WTC11 (cell line): ENCODE measurements around the gene HSPG2.

ENCODE experiments used
- FOXJ3 ChIP-seq: sonication (generic); formaldehyde crosslinking; IDR thresholded peaks from 2 replicates; pipeline ENCODE4 v1.9.0; 2021; ENCODE audit warnings: missing genetic modification reagents, mild to moderate bottlenecking, borderline replicate concordance
- TF ChIP-seq, protein P1 (sequence below): sonication (generic); formaldehyde crosslinking; IDR thresholded peaks from 2 replicates; pipeline ENCODE4 v1.8.1; 2022; ENCODE audit warnings: missing genetic modification reagents, borderline replicate concordance
- TF ChIP-seq, protein P2 (sequence below): fragments of 200-600 bp; IDR thresholded peaks from 2 replicates; pipeline ENCODE4 v1.8.0; 2022; ENCODE audit warnings: antibody characterized with exemption
- TF ChIP-seq, protein P3 (sequence below): sonication (generic); formaldehyde crosslinking; IDR thresholded peaks from 2 replicates; pipeline ENCODE4 v1.8.0; 2022; ENCODE audit warnings: mild to moderate bottlenecking, missing genetic modification reagents
- TF ChIP-seq, protein P4 (sequence below): sonication (generic); formaldehyde crosslinking; conservative IDR thresholded peaks from 2 replicates; pipeline ENCODE4 v1.8.1; 2022; ENCODE audit warnings: mild to moderate bottlenecking, missing genetic modification reagents

DNA sequence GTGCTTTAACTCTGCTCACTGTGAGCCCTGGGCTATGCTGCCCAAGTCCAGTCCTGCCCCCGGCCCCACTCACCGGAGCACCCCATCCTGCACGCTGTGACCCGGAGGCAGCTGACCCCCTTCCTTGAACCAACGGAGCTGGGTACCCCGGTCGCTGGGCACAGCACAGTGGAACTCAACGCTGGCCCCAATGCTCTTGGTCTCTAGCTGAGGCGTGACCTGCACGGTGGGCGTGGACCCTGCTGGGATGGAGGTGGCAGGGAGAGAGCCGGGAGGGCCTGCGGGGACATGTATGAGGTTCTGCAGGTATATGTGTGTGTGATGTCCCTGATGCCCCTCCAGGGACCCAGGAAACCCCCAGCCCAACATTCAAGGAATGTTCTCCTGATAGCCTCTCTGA is 100.4 kb downstream of the HSPG2 start:
- TF ChIP-seq, protein P1, sequence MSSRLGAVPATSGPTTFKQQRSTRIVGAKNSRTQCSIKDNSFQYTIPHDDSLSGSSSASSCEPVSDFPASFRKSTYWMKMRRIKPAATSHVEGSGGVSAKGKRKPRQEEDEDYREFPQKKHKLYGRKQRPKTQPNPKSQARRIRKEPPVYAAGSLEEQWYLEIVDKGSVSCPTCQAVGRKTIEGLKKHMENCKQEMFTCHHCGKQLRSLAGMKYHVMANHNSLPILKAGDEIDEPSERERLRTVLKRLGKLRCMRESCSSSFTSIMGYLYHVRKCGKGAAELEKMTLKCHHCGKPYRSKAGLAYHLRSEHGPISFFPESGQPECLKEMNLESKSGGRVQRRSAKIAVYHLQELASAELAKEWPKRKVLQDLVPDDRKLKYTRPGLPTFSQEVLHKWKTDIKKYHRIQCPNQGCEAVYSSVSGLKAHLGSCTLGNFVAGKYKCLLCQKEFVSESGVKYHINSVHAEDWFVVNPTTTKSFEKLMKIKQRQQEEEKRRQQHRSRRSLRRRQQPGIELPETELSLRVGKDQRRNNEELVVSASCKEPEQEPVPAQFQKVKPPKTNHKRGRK (CRISPR knock-in tag) = no peak
- TF ChIP-seq, protein P2, sequence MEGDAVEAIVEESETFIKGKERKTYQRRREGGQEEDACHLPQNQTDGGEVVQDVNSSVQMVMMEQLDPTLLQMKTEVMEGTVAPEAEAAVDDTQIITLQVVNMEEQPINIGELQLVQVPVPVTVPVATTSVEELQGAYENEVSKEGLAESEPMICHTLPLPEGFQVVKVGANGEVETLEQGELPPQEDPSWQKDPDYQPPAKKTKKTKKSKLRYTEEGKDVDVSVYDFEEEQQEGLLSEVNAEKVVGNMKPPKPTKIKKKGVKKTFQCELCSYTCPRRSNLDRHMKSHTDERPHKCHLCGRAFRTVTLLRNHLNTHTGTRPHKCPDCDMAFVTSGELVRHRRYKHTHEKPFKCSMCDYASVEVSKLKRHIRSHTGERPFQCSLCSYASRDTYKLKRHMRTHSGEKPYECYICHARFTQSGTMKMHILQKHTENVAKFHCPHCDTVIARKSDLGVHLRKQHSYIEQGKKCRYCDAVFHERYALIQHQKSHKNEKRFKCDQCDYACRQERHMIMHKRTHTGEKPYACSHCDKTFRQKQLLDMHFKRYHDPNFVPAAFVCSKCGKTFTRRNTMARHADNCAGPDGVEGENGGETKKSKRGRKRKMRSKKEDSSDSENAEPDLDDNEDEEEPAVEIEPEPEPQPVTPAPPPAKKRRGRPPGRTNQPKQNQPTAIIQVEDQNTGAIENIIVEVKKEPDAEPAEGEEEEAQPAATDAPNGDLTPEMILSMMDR = no peak
- TF ChIP-seq, protein P3, sequence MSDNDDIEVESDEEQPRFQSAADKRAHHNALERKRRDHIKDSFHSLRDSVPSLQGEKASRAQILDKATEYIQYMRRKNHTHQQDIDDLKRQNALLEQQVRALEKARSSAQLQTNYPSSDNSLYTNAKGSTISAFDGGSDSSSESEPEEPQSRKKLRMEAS (CRISPR knock-in tag) = no peak
- TF ChIP-seq FOXJ3 (CRISPR knock-in tag) = no peak
- TF ChIP-seq, protein P4, sequence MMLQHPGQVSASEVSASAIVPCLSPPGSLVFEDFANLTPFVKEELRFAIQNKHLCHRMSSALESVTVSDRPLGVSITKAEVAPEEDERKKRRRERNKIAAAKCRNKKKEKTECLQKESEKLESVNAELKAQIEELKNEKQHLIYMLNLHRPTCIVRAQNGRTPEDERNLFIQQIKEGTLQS (CRISPR knock-in tag) = no peak
